CD14-positive monocyte (primary cell): ENCODE measurements around the gene GLRA2. TPM values are rescaled to one million over a fixed set of nuclear protein-coding genes. Genes with fewer than 3 reads are reported as not detected.

Source experiments
- DNase-seq, 3 donors: peaks; one replicate each; pipeline ENCODE4 v3.0.0-alpha.2; 2011 to 2022
- H2AFZ ChIP-seq: 2 replicates; pipeline ENCODE4 v1.6.0; 2012; ENCODE audit warnings: mild to moderate bottlenecking, low read depth, low read length, inconsistent platforms; ENCODE audit not compliant: insufficient read depth, poor library complexity, severe bottlenecking
- H3K27ac ChIP-seq, 2 donors: 1 replicate in 1 of 2; 2 replicates in 1 of 2; pipeline ENCODE4 v1.5.1; 2012 to 2013; ENCODE audit warnings: low read length in 2 of 2, control low read depth in 1 of 2, inconsistent platforms in 1 of 2, low read depth in 1 of 2, mild to moderate bottlenecking in 1 of 2
- H3K27me3 ChIP-seq, 2 donors: one replicate each; pipeline versions ENCODE4 v1.6.0 to v1.6.1; 2011 to 2013; ENCODE audit warnings: low read length in 2 of 2; ENCODE audit not compliant: control insufficient read depth in 2 of 2, insufficient read depth in 2 of 2
- H3K36me3 ChIP-seq, 2 donors: replicated peaks in 1 of 2; 1 replicate in 1 of 2; 2 replicates in 1 of 2; pipeline versions ENCODE4 v1.5.1 to v1.6.1; 2012 to 2013; ENCODE audit warnings: low read length in 2 of 2, control low read depth in 1 of 2, inconsistent platforms in 1 of 2, mild to moderate bottlenecking in 1 of 2; ENCODE audit not compliant: insufficient read depth in 2 of 2, control insufficient read depth in 1 of 2
- H3K4me1 ChIP-seq, 2 donors: 1 replicate in 1 of 2; 2 replicates in 1 of 2; pipeline versions ENCODE4 v1.5.1 to v1.6.1; 2012 to 2013; ENCODE audit warnings: low read length in 2 of 2, control low read depth in 1 of 2, inconsistent platforms in 1 of 2, mild to moderate bottlenecking in 1 of 2, moderate library complexity in 1 of 2; ENCODE audit not compliant: insufficient read depth in 2 of 2, control insufficient read depth in 1 of 2
- H3K4me2 ChIP-seq: replicated peaks from 2 replicates; pipeline ENCODE3; 2012; ENCODE audit warnings: low read length, moderate library complexity, mild to moderate bottlenecking; ENCODE audit not compliant: poor library complexity, severe bottlenecking; ENCODE audit errors: extremely low read depth
- H3K4me3 ChIP-seq, 3 experiments: fragments of 200-600 bp in 1 of 3; sonication (generic) in 1 of 3; replicated peaks in 1 of 3; 1 replicate in 2 of 3; 2 replicates in 1 of 3; pipeline ENCODE4 v1.5.1; 2011 to 2013; ENCODE audit warnings: low read length in 3 of 3, mild to moderate bottlenecking in 3 of 3, control low read depth in 2 of 3, low read depth in 2 of 3, inconsistent platforms in 1 of 3, moderate library complexity in 1 of 3
- H3K79me2 ChIP-seq: 2 replicates; pipeline ENCODE4 v1.6.0; 2012; ENCODE audit warnings: mild to moderate bottlenecking, control low read depth, inconsistent platforms, low read length, moderate library complexity; ENCODE audit not compliant: insufficient read depth
- H3K9ac ChIP-seq: 2 replicates; pipeline ENCODE4 v1.6.0; 2017; ENCODE audit warnings: low read length, mild to moderate bottlenecking; ENCODE audit not compliant: insufficient read depth, poor library complexity, severe bottlenecking
- H3K9me3 ChIP-seq, 2 donors: replicated peaks in 1 of 2; 1 replicate in 1 of 2; 2 replicates in 1 of 2; pipeline versions ENCODE4 v1.5.1 to v1.6.1; 2012 to 2013; ENCODE audit warnings: low read length in 2 of 2, control low read depth in 1 of 2; ENCODE audit not compliant: control insufficient read depth in 1 of 2, insufficient read depth in 1 of 2
- H4K20me1 ChIP-seq: 2 replicates; pipeline ENCODE4 v1.6.0; 2012; ENCODE audit warnings: mild to moderate bottlenecking, low read length, control low read depth, moderate library complexity; ENCODE audit not compliant: insufficient read depth
- H3K27ac Mint-ChIP-seq, 7 donors: one replicate each; pipeline ENCODE4 v1.8.0; 2020; ENCODE audit warnings: mild to moderate bottlenecking in 7 of 7, mixed read lengths in 7 of 7, moderate library complexity in 6 of 7, inconsistent platforms in 2 of 7
- H3K27me3 Mint-ChIP-seq, 3 donors: one replicate each; pipeline ENCODE4 v1.8.0; 2021 to 2022; ENCODE audit warnings: low read depth in 3 of 3, mild to moderate bottlenecking in 3 of 3, mixed read lengths in 3 of 3, moderate library complexity in 3 of 3, inconsistent platforms in 1 of 3
- H3K36me3 Mint-ChIP-seq, 2 donors: one replicate each; pipeline ENCODE4 v1.8.0; 2020; ENCODE audit warnings: mixed read lengths in 2 of 2, inconsistent platforms in 1 of 2, mild to moderate bottlenecking in 1 of 2
- H3K4me1 Mint-ChIP-seq: one replicate; pipeline ENCODE4 v1.8.0; 2020; ENCODE audit warnings: mild to moderate bottlenecking, mixed read lengths
- H3K4me3 Mint-ChIP-seq, 2 donors: one replicate each; pipeline ENCODE4 v1.8.0; 2020; ENCODE audit warnings: mild to moderate bottlenecking in 2 of 2, mixed read lengths in 2 of 2, moderate library complexity in 1 of 2
- H3K9me3 Mint-ChIP-seq, 7 donors: one replicate each; pipeline ENCODE4 v1.8.0; 2020 to 2022; ENCODE audit warnings: mixed read lengths in 7 of 7, mild to moderate bottlenecking in 6 of 7, moderate library complexity in 6 of 7, inconsistent platforms in 2 of 7
- WGBS: methylation state at CpG from one replicate; pipeline ENCODE4 v1.1.5; 2013; ENCODE audit warnings: missing lambda C conversion rate; ENCODE audit not compliant: insufficient coverage; 5-methylcytosine and 5-hydroxymethylcytosine counted together
- intact Hi-C, 2 donors: fragments of 100-400 bp; cut with micrococcal nuclease; formaldehyde crosslinking; loops; one replicate each; pipeline versions ENCODE4 v1.15.0 to v1.15.1; 2023
- polyA plus RNA-seq, 3 donors: library from polyadenylated mRNA; depleted of rRNA in 1 of 3; unstranded in 2 of 3; stranded (reverse) in 1 of 3; fragments of 300-500 nt in 2 of 3; fragments of >200 nt in 1 of 3; fragmentation: Illumina TruSeq in 2 of 3; gene quantifications; 1 replicate in 2 of 3; 2 replicates in 1 of 3; pipeline ENCODE4 v1.2.3, GENCODE V29; 2012 to 2021
- TF ChIP-seq, protein P1 (sequence below): fragments of 200-600 bp; IDR thresholded peaks from one replicate; pipeline ENCODE4 v1.8.0; 2022; ENCODE audit warnings: antibody characterized with exemption, mild to moderate bottlenecking

Gene GLRA2
- polyA plus RNA-seq, 3 donors, result not detected

GRCh38 chrX:14673236-14673635 is 143.9 kb downstream of the GLRA2 start:
- Mint-ChIP-seq H3K27me3 (peaks cover 0 to 2% (median 0%) of the 10 kb centered on the region in 3 donors), H3K4me3 (no peak overlapping the region), H3K9me3 (peaks cover 0 to 2% (median 0%) of the 10 kb centered on the region in 7 donors), H3K27ac (no peak overlapping the region), H3K4me1 (no peaks in the 10 kb centered on the region), H3K36me3 (no peaks in the 10 kb centered on the region)
- Histone ChIP-seq H3K27me3 (no peaks in the 10 kb centered on the region), H3K9me3 (no peaks in the 10 kb centered on the region), H3K4me2 (no peak overlapping the region), H3K4me1 (no peaks in the 10 kb centered on the region), H4K20me1 (no peaks in the 10 kb centered on the region), H3K4me3 (no peak overlapping the region), H3K36me3 (no peaks in the 10 kb centered on the region), H3K27ac (no peak overlapping the region), H3K79me2 (no peaks in the 10 kb centered on the region), H2AFZ (no peak overlapping the region), H3K9ac (no peak overlapping the region)
- intact Hi-C loops, result no loop called here
- TF ChIP-seq, protein P1, sequence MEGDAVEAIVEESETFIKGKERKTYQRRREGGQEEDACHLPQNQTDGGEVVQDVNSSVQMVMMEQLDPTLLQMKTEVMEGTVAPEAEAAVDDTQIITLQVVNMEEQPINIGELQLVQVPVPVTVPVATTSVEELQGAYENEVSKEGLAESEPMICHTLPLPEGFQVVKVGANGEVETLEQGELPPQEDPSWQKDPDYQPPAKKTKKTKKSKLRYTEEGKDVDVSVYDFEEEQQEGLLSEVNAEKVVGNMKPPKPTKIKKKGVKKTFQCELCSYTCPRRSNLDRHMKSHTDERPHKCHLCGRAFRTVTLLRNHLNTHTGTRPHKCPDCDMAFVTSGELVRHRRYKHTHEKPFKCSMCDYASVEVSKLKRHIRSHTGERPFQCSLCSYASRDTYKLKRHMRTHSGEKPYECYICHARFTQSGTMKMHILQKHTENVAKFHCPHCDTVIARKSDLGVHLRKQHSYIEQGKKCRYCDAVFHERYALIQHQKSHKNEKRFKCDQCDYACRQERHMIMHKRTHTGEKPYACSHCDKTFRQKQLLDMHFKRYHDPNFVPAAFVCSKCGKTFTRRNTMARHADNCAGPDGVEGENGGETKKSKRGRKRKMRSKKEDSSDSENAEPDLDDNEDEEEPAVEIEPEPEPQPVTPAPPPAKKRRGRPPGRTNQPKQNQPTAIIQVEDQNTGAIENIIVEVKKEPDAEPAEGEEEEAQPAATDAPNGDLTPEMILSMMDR, result no peak
- no peak for DNase-seq
- WGBS, result no CpG with 5 or more reads among the region's 1 CpG

DNA sequence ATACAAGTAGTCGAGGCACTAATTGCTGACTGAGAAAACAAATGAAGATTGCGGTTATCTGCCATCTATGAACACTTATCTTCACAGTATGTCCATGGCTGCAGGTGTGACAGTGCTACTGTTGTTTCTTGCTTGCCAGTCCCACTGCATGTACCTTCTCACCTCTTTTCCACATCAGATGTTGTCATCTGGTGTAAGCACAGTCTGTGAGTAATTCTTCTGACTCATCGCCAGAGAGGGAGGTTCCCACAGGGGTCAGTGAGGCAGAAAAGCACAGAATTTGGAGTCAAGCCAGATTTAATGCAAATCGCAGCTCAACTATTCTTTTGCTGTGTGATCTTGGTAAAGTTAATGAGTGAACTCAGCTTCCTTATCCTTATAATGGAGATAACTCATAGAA is 144.4 kb downstream of the GLRA2 start:
- peaks cover 0 to 2% (median 0%) of the 10 kb centered on the region in 3 donors for H3K27me3 Mint-ChIP-seq
- no CpG with 5 or more reads among the region's 4 CpGs for WGBS
- no peaks in the 10 kb centered on the region for H3K4me1 Mint-ChIP-seq
- no peaks in the 10 kb centered on the region for H3K36me3 Mint-ChIP-seq
- H3K4me3 Mint-ChIP-seq, result no peak overlapping the region
- Histone ChIP-seq H3K27me3 (no peaks in the 10 kb centered on the region), H3K9ac (no peak overlapping the region), H4K20me1 (no peaks in the 10 kb centered on the region), H3K9me3 (no peaks in the 10 kb centered on the region), H3K27ac (no peak overlapping the region), H3K4me3 (no peak overlapping the region), H3K4me1 (no peaks in the 10 kb centered on the region), H3K4me2 (no peak overlapping the region), H2AFZ (no peak overlapping the region), H3K79me2 (no peaks in the 10 kb centered on the region), H3K36me3 (no peaks in the 10 kb centered on the region)
- H3K27ac Mint-ChIP-seq, result peak overlapping the region in 1 of 7 donors; percentile 3
- intact Hi-C loops, result no loop called here
- DNase-seq, result peak in 1 of 3 donors; percentile 3
- TF ChIP-seq, protein P1, result no peak
- H3K9me3 Mint-ChIP-seq, result peaks cover 0 to 4% (median 0%) of the 10 kb centered on the region in 7 donors
